ENCODE data around the gene DLL1. TPM values are rescaled to one million over a fixed set of nuclear protein-coding genes. Genes with fewer than 3 reads are reported as not detected.

DLL1 gene
- polyA plus RNA-seq, 2 of the 4 experiments (the other 2 are of a cell fraction): 0.05 to 0.15 TPM

DNA sequence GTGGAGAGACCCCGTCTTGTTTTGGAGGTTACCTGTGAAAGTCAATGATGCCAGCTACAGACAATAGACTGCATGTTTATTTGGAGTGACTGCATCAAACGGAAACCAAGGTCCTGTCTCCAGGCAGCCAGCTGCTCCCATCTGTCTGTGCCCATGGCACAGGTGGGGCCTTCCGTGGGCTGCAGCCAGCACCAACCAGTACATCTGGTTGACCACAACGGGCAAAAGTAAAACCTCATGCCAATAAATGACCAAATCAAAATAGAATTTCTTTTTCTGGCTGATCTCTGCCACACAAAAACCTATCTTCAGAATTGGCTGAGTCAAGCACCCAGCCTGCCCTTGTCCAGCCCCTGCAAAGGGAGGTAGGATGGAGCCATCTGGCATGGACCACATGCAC is 33.5 kb downstream of the DLL1 start:
- 34% methylated on average over 3 of the region's 4 CpGs for WGBS (ENCODE audit: missing lambda C conversion rate)
- POLR2A ChIA-PET: no interaction called here
- Histone ChIP-seq H3K9me3 (no peaks in the 10 kb centered on the region), H3K4me2 (no peak overlapping the region), H3K4me1 (no peaks in the 10 kb centered on the region), H3K4me3 (no peak overlapping the region), H3K27ac (no peak overlapping the region)
- no peak for FAIRE-seq
- ATAC-seq: no peak
- no peak for TF ChIP-seq EHF (CRISPR knock-in tag; IDR thresholded peaks at IDR 0.05)
- TF ChIP-seq KDM1A (IDR thresholded peaks at IDR 0.05; ENCODE audit: low read depth): no peak
- no peak for TF ChIP-seq CTCF (IDR thresholded peaks at IDR 0.05)
- TF ChIP-seq POLR2A (IDR thresholded peaks at IDR 0.05; ENCODE audit: low read length): no peak
- TF ChIP-seq POLR2AphosphoS2 (conservative IDR thresholded peaks at IDR 0.05; ENCODE audit: low read length): no peak
- TF ChIP-seq RFX5 (IDR thresholded peaks at IDR 0.05): no peak
- TF ChIP-seq HES2 (IDR thresholded peaks at IDR 0.05): no peak
- TF ChIP-seq RAD21 (conservative IDR thresholded peaks at IDR 0.05 in 1 of 2, IDR thresholded peaks at IDR 0.05 in 1 of 2): no peak
- TF ChIP-seq NFE2L2 (conservative IDR thresholded peaks at IDR 0.05; ENCODE audit: low read length): no peak
- TF ChIP-seq TP53 (CRISPR knock-in tag; IDR thresholded peaks at IDR 0.05): no peak
- TF ChIP-seq, protein P1, sequence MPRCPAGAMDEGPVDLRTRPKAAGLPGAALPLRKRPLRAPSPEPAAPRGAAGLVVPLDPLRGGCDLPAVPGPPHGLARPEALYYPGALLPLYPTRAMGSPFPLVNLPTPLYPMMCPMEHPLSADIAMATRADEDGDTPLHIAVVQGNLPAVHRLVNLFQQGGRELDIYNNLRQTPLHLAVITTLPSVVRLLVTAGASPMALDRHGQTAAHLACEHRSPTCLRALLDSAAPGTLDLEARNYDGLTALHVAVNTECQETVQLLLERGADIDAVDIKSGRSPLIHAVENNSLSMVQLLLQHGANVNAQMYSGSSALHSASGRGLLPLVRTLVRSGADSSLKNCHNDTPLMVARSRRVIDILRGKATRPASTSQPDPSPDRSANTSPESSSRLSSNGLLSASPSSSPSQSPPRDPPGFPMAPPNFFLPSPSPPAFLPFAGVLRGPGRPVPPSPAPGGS (IDR thresholded peaks at IDR 0.05): no peak
- TF ChIP-seq NPAS2 (CRISPR knock-in tag; IDR thresholded peaks at IDR 0.05; ENCODE audit: borderline replicate concordance): no peak
- no peak for TF ChIP-seq CEBPB (IDR thresholded peaks at IDR 0.05)
- no peak for TF ChIP-seq MAZ (IDR thresholded peaks at IDR 0.05; ENCODE audit: borderline replicate concordance, low read depth, low read length)
- TF ChIP-seq BHLHE40 (IDR thresholded peaks at IDR 0.05; ENCODE audit: low read depth, low read length): no peak
- CTCF ChIA-PET: no interaction called here
- no peak for DNase-seq (ENCODE audit: low read depth in 1 of 2, low spot score in 1 of 2)

DNA sequence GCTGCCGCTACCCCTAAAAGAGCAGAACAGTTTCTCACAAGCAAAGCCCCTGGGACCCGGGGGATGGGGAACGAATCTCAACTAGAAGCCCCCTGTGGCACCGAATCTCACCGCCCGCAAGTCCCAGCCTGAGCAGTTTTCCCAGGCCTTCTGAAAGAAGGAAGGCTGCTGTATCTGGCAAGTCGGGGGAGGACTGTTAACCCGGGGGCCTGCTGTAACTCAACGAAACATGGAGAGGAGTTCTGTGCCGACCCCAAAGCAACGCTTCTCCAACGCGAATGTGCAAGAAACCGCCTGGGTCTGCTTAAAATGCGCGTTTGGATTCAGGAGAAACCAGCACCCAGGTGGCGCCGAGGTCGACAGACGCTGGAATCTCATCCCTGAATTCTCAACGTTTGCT is 34.2 kb downstream of the DLL1 start:
- ChIA-PET POLR2A (no interaction called here), CTCF (interaction anchor here (0.6 kb wide), 1 partner anchor 427 kb away, joined by 3 read pairs; no protein-coding TSS in a partner anchor)
- no peak for ATAC-seq
- Histone ChIP-seq H3K4me3 (no peak overlapping the region), H3K4me2 (no peak overlapping the region), H3K27ac (no peak overlapping the region), H3K9me3 (no peaks in the 10 kb centered on the region), H3K4me1 (no peaks in the 10 kb centered on the region)
- no peak for FAIRE-seq
- TF ChIP-seq JUN (IDR thresholded peaks at IDR 0.05) (no peak), CBX8 (IDR thresholded peaks at IDR 0.05) (no peak), HOXA7 (CRISPR knock-in tag; IDR thresholded peaks at IDR 0.05) (no peak), RCOR1 (IDR thresholded peaks at IDR 0.05; ENCODE audit: low read depth, low read length) (no peak), KDM1A (IDR thresholded peaks at IDR 0.05; ENCODE audit: low read depth) (no peak), RARB (CRISPR knock-in tag; IDR thresholded peaks at IDR 0.05) (no peak), HES2 (IDR thresholded peaks at IDR 0.05) (no peak), POLR2AphosphoS2 (conservative IDR thresholded peaks at IDR 0.05; ENCODE audit: low read length) (no peak), GATA3 (IDR thresholded peaks at IDR 0.05; ENCODE audit: borderline replicate concordance) (no peak), FOSB (CRISPR knock-in tag; IDR thresholded peaks at IDR 0.05) (no peak)
- TF ChIP-seq, protein P2, sequence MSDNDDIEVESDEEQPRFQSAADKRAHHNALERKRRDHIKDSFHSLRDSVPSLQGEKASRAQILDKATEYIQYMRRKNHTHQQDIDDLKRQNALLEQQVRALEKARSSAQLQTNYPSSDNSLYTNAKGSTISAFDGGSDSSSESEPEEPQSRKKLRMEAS (IDR thresholded peaks at IDR 0.05): no peak
- TF ChIP-seq, protein P1 (IDR thresholded peaks at IDR 0.05): no peak
- WGBS (ENCODE audit: missing lambda C conversion rate): 65% methylated on average over 16 of the region's 21 CpGs
- no peak for DNase-seq (ENCODE audit: low read depth in 1 of 2, low spot score in 1 of 2)
